ENCODE data around the gene EIF3I.

Gene EIF3I

GRCh38 chr1:32240140-32240951, 18.1 kb downstream of the EIF3I start:
- Histone ChIP-seq H3K27me3 (replicated peaks; ENCODE audit: control insufficient read depth, insufficient read depth, low read length) (no peaks in the 10 kb centered on the region), H3K36me3 (ENCODE audit: control insufficient read depth, insufficient read depth, low read length) (no peaks in the 10 kb centered on the region), H3K4me3 (replicated peaks; ENCODE audit: low read depth, low read length) (peak overlapping the region; percentile 68)
- peak; percentile 72 for DNase-seq (ENCODE audit: extremely low read depth, insufficient read length)
- TF ChIP-seq CTCF (IDR thresholded peaks at IDR 0.05; ENCODE audit: insufficient read depth, low read length, poor library complexity, severe bottlenecking): peak; percentile 47

- TF ChIP-seq CTCF (IDR thresholded peaks at IDR 0.05; ENCODE audit: insufficient read depth, low read length, poor library complexity, severe bottlenecking): no peak
- H3K4me3 ChIP-seq (replicated peaks; ENCODE audit: low read depth, low read length): peak overlapping the region; percentile 68
- peak; percentile 75 for DNase-seq (ENCODE audit: extremely low read depth, insufficient read length)
- H3K27me3 ChIP-seq (replicated peaks; ENCODE audit: control insufficient read depth, insufficient read depth, low read length): no peaks in the 10 kb centered on the region
- H3K36me3 ChIP-seq (ENCODE audit: control insufficient read depth, insufficient read depth, low read length): no peaks in the 10 kb centered on the region
Observed at GRCh38 chr1:32241001-32241763, 19.0 kb downstream of the EIF3I start.

- Histone ChIP-seq H3K36me3 (ENCODE audit: control insufficient read depth, insufficient read depth, low read length) (no peaks in the 10 kb centered on the region), H3K27me3 (replicated peaks; ENCODE audit: control insufficient read depth, insufficient read depth, low read length) (no peaks in the 10 kb centered on the region), H3K4me3 (replicated peaks; ENCODE audit: low read depth, low read length) (no peak overlapping the region)
- TF ChIP-seq CTCF (IDR thresholded peaks at IDR 0.05; ENCODE audit: insufficient read depth, low read length, poor library complexity, severe bottlenecking): no peak
- DNase-seq (ENCODE audit: extremely low read depth, insufficient read length): peak; percentile 33
Observed at GRCh38 chr1:32242341-32242851, 20.2 kb downstream of the EIF3I start.

- Histone ChIP-seq H3K27me3 (replicated peaks; ENCODE audit: control insufficient read depth, insufficient read depth, low read length) (no peaks in the 10 kb centered on the region), H3K36me3 (ENCODE audit: control insufficient read depth, insufficient read depth, low read length) (no peaks in the 10 kb centered on the region), H3K4me3 (replicated peaks; ENCODE audit: low read depth, low read length) (no peak within 1 kb of the TSS)
- no peak for DNase-seq (ENCODE audit: extremely low read depth, insufficient read length)
- TF ChIP-seq CTCF (IDR thresholded peaks at IDR 0.05; ENCODE audit: insufficient read depth, low read length, poor library complexity, severe bottlenecking): no peak
Observed at GRCh38 chr1:32246888-32247273, 24.7 kb downstream of the EIF3I start, which contains the start of gene FAM167B. Gene FAM167B, plus strand, starts transcription at chr1:32247222. Its CDS starts 200 bp downstream, at chr1:32247422.

- Histone ChIP-seq H3K27me3 (replicated peaks; ENCODE audit: control insufficient read depth, insufficient read depth, low read length) (no peaks in the 10 kb centered on the region), H3K4me3 (replicated peaks; ENCODE audit: low read depth, low read length) (no peak overlapping the region), H3K36me3 (ENCODE audit: control insufficient read depth, insufficient read depth, low read length) (no peaks in the 10 kb centered on the region)
- no peak for DNase-seq (ENCODE audit: extremely low read depth, insufficient read length)
- no peak for TF ChIP-seq CTCF (IDR thresholded peaks at IDR 0.05; ENCODE audit: insufficient read depth, low read length, poor library complexity, severe bottlenecking)
Observed at GRCh38 chr1:32247452-32247851, 25.2 kb downstream of the EIF3I start.
